ENCODE data around the gene S100A3.
"Not testable (repeated sequence)": the region's sequence is repeated elsewhere in the genome, so short reads cannot be mapped to it uniquely, and the experiment has no call there.

Gene S100A3

GRCh38 chr1:153548722-153549688 is at the start of gene S100A3:
Gene S100A3, minus strand, starts transcription at chr1:153549258. Its CDS starts 773 bp downstream, at chr1:153548485.
- no peak for DNase-seq (ENCODE audit: low read depth)

GRCh38 chr1:153598309-153599172 is 49.5 kb upstream of the S100A3 start:
- DNase-seq (ENCODE audit: low read depth), result no peak

GRCh38 chr1:153597206-153597605 is 48.1 kb upstream of the S100A3 start:
- DNase-seq (ENCODE audit: low read depth), result no peak

GRCh38 chr1:153592748-153593147 is 43.7 kb upstream of the S100A3 start:
- no peak for DNase-seq (ENCODE audit: low read depth)

- DNase-seq (ENCODE audit: low read depth), result no peak
Measured at GRCh38 chr1:153588482-153588881, 39.4 kb upstream of the S100A3 start.

GRCh38 chr1:153588033-153588432 is 39.0 kb upstream of the S100A3 start:
- not testable (repeated sequence) for DNase-seq (ENCODE audit: low read depth)

GRCh38 chr1:153587314-153587713 is 38.3 kb upstream of the S100A3 start:
- no peak for DNase-seq (ENCODE audit: low read depth)

GRCh38 chr1:153586347-153586746 is 37.3 kb upstream of the S100A3 start:
- DNase-seq (ENCODE audit: low read depth), result no peak

GRCh38 chr1:153585006-153585405 is 35.9 kb upstream of the S100A3 start:
- DNase-seq (ENCODE audit: low read depth), result no peak

GRCh38 chr1:153583976-153584375 is 34.9 kb upstream of the S100A3 start:
- DNase-seq (ENCODE audit: low read depth), result no peak

GRCh38 chr1:153583514-153583913 is 34.5 kb upstream of the S100A3 start:
- not testable (repeated sequence) for DNase-seq (ENCODE audit: low read depth)

- DNase-seq (ENCODE audit: low read depth), result not testable (repeated sequence)
Measured at GRCh38 chr1:153582836-153583235, 33.8 kb upstream of the S100A3 start.

GRCh38 chr1:153578936-153579335 is 29.9 kb upstream of the S100A3 start:
- no peak for DNase-seq (ENCODE audit: low read depth)

GRCh38 chr1:153578490-153578889 is 29.4 kb upstream of the S100A3 start:
- DNase-seq (ENCODE audit: low read depth), result no peak

- no peak for DNase-seq (ENCODE audit: low read depth)
Measured at GRCh38 chr1:153577624-153578051, 28.6 kb upstream of the S100A3 start.

GRCh38 chr1:153577138-153577537 is 28.1 kb upstream of the S100A3 start:
- DNase-seq (ENCODE audit: low read depth), result no peak

GRCh38 chr1:153575497-153575896 is 26.4 kb upstream of the S100A3 start:
- DNase-seq (ENCODE audit: low read depth), result not testable (repeated sequence)

- DNase-seq (ENCODE audit: low read depth), result not testable (repeated sequence)
Measured at GRCh38 chr1:153575081-153575491, 26.0 kb upstream of the S100A3 start.

- no peak for DNase-seq (ENCODE audit: low read depth)
Measured at GRCh38 chr1:153573351-153573750, 24.3 kb upstream of the S100A3 start.

- no peak for DNase-seq (ENCODE audit: low read depth)
Measured at GRCh38 chr1:153572569-153573015, 23.5 kb upstream of the S100A3 start.

- DNase-seq (ENCODE audit: low read depth), result no peak
Measured at GRCh38 chr1:153571706-153572105, 22.6 kb upstream of the S100A3 start.

- no peak for DNase-seq (ENCODE audit: low read depth)
Measured at GRCh38 chr1:153570874-153571273, 21.8 kb upstream of the S100A3 start.
